ENCODE data around the gene WDR72. TPM values are rescaled to one million over a fixed set of nuclear protein-coding genes. Genes with fewer than 3 reads are reported as not detected.
A peak's percentile ranks its signal among the peaks of the same experiment; 100 is the strongest.

WDR72 gene
- total and polyA plus RNA-seq, 11 donors = 0.01 to 0.11 (median 0.08) TPM; not detected in 8

- no peaks in the 10 kb centered on the region for H3K27me3 ChIP-seq
- H3K4me1 ChIP-seq = no peaks in the 10 kb centered on the region
- H3K27ac ChIP-seq = no peak overlapping the region
- H3K9me3 ChIP-seq = no peaks in the 10 kb centered on the region
- no peak for ATAC-seq
- TF ChIP-seq POLR2A (IDR thresholded peaks at IDR 0.05) = no peak
- TF ChIP-seq CTCF (IDR thresholded peaks at IDR 0.05) = no peak
- H3K4me3 ChIP-seq = no peak overlapping the region
- no peak for DNase-seq
- no peaks in the 10 kb centered on the region for H3K36me3 ChIP-seq
- intact Hi-C loops (cut with DNase I) = no loop called here
- WGBS, 4 donors = 36 to 55% (median 40%) methylated on average over 1 of the region's 1 CpG
Measured at GRCh38 chr15:53525894-53526293, 233.6 kb downstream of the WDR72 start.

- Histone ChIP-seq H3K27me3 (no peaks in the 10 kb centered on the region), H3K9me3 (no peaks in the 10 kb centered on the region), H3K27ac (no peak overlapping the region), H3K36me3 (no peaks in the 10 kb centered on the region), H3K4me1 (no peaks in the 10 kb centered on the region), H3K4me3 (no peak overlapping the region)
- TF ChIP-seq CTCF (IDR thresholded peaks at IDR 0.05) (no peak), POLR2A (IDR thresholded peaks at IDR 0.05) (no peak)
- 16 to 27% (median 23%) methylated on average over 3 of the region's 3 CpGs for WGBS, 4 donors
- DNase-seq = peak in 2 of 5 donors; percentile 30 to 33
- ATAC-seq = peak in 1 of 4 donors; percentile 54
- intact Hi-C loops (cut with DNase I) = no loop called here
Measured at GRCh38 chr15:53522991-53523390, 236.5 kb downstream of the WDR72 start.

- no peaks in the 10 kb centered on the region for H3K36me3 ChIP-seq
- ATAC-seq (no peak), DNase-seq (no peak)
- no peaks in the 10 kb centered on the region for H3K27me3 ChIP-seq
- H3K4me3 ChIP-seq = no peak overlapping the region
- intact Hi-C loops (cut with DNase I) = no loop called here
- no peaks in the 10 kb centered on the region for H3K9me3 ChIP-seq
- WGBS, 4 donors = 39 to 53% (median 47%) methylated on average over 2 of the region's 2 CpGs
- H3K27ac ChIP-seq = no peak overlapping the region
- no peak for TF ChIP-seq POLR2A (IDR thresholded peaks at IDR 0.05)
- no peak for TF ChIP-seq CTCF (IDR thresholded peaks at IDR 0.05)
- no peaks in the 10 kb centered on the region for H3K4me1 ChIP-seq
Measured at GRCh38 chr15:53520996-53521395, 238.5 kb downstream of the WDR72 start.

- DNase-seq = no peak
- H3K27ac ChIP-seq = no peak overlapping the region
- H3K4me1 ChIP-seq = no peaks in the 10 kb centered on the region
- H3K27me3 ChIP-seq = peaks cover 0 to 7% (median 0%) of the 10 kb centered on the region in 9 donors
- H3K4me3 ChIP-seq = no peak overlapping the region
- WGBS, 4 donors = 79 to 89% (median 84%) methylated on average over 3 of the region's 3 CpGs
- no peaks in the 10 kb centered on the region for H3K9me3 ChIP-seq
- no peak for ATAC-seq
- intact Hi-C loops (cut with DNase I) = loop anchor here in 1 of 10 donors (5.0 kb wide), 1 partner anchor 51 kb away; no protein-coding TSS in a partner anchor
- TF ChIP-seq POLR2A (IDR thresholded peaks at IDR 0.05) (no peak), CTCF (IDR thresholded peaks at IDR 0.05) (no peak)
- no peaks in the 10 kb centered on the region for H3K36me3 ChIP-seq
Measured at GRCh38 chr15:53513431-53513830, 246.0 kb downstream of the WDR72 start.

Measured in heart left ventricle (tissue), 16 donors.